CD4-positive, alpha-beta T cell treated with Interleukin-6 at 100 ng/mL for 8 hours (primary cell): ENCODE measurements around the gene ZNF397.

Experiments
- DNase-seq: peaks from one replicate; pipeline ENCODE4 v3.0.0-alpha.2; 2020; ENCODE audit warnings: mixed read lengths, low spot score

The ZNF397 gene

GRCh38 chr18:35246831-35247230 lies 6.0 kb downstream of the ZNF397 start:
- no peak for DNase-seq

- no peak for DNase-seq
These were observed 6.8 kb downstream of the ZNF397 start for GRCh38 chr18:35247412-35248249.

GRCh38 chr18:35248429-35248828 lies 7.6 kb downstream of the ZNF397 start:
- no peak for DNase-seq

- no peak for DNase-seq
These were observed 11.6 kb downstream of the ZNF397 start for GRCh38 chr18:35252466-35252865.

DNA sequence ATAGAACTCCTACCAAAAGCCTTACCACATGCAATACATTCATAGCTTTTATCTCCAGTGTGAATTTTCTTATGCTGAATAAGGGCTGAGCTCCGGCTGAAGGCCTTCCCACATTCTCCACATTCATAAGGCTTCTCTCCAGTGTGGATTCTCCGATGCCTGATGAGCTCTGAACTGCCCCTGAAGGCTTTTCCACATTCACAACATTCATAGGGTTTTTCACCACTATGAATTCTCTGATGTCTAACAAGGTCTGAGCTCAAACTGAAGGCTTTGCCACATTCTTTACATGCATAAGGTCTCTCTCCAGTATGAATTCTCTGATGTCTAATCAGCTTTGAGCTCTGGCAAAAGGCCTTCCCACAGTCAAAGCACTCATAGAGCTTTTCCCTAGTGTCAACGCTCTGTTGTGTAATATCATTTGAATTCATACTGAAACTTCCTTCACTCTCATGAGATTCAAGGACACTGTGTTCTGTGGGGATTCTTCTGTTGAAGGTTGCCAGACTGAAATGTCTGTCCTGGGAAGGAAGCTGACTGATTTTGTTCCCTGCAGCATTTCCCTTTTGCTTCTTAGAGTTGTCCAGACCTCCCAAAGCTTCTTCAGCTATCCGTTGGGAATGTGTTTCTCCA lies 12.9 kb downstream of the ZNF397 start:
- no peak for DNase-seq

GRCh38 chr18:35256947-35257346 lies 16.1 kb downstream of the ZNF397 start:
- DNase-seq, result no peak

- DNase-seq, result no peak
These were observed 23.6 kb downstream of the ZNF397 start for GRCh38 chr18:35264409-35264808.

DNA sequence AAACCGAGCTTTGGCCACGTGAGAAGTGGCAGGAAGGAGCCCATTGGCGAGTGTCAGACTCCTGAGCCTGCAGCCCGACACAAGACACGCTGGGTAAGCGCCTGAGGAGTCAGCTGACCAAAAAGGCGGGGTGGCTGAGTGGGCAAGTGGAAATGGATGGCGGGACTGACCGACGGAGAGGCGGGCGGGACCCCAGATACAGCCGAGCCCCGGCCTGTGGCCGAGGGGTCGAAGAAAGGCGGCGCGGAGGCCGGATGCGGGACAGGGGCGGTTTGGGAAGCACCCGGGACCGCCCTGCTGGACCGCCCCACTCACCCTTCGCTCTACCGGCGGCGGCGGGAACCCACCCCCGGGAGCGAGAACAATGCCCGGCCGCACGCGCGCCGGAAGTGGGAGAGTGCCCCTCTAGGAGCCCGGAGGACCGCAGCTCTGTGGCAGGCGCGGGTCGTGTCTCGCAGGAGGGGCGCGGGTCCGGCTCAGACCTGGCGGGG lies 26.4 kb downstream of the ZNF397 start:
- peak; percentile 59 for DNase-seq

DNA sequence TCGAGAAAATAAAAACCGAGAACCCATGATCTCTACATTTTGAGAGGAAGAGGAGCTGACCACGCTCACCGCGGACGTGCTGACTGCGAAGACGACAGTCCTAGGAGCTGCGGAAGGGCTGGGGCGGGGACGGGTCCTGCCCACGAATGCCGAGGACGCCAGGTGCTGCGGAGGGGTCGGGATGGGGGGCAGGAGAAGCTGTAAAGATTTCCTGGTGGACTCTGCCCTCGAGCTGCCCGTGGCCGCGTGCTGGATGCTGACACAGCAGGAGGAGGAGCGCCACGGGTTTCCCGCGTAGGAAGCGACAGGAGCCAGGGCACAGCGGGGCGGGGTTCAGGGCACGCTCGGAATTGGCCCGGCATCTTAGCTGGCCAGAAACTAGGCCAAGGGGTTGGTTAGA lies 27.0 kb downstream of the ZNF397 start:
- DNase-seq, result no peak

DNA sequence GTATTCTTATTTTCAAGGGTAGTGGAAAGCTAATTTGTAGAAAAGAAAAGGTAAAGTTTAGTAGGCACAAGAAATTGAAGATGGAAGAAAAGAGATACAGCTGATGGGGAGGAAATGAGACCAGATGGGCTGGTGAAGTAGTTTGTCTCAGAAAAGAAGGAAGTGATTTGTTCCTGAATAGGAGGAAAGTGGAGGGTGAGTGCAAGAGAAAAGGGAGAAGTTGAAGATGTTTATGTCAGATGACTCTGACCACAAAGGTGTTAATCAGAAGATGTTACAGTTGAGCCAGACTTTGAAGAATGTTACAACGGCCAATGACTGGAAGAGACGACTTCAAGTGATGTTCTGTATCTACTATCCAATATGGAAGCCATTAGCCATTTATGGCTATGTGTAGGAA lies 28.0 kb downstream of the ZNF397 start:
- no peak for DNase-seq

DNA sequence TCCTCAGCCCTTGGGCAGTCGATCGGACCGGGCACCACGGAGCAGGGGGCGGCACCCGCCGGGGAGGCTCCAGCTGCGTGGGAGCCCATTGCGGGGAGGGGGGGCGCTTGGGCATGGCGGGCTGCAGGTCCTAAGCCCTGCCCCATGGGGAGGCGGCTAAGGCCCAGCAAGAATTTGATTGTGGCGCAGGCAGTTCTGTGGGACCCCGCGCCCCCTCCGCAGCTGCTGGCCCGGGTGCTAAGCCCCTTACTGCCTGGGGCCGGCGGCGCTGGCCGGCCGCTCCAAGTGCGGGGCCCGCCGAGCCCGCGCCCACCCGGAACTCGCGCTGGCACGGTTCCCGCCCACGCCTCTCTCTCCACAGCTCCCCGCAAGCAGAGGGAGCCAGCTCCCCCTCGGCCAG lies 30.8 kb downstream of the ZNF397 start:
- no peak for DNase-seq

GRCh38 chr18:35276267-35276666 lies 35.4 kb downstream of the ZNF397 start:
- no peak for DNase-seq

DNA sequence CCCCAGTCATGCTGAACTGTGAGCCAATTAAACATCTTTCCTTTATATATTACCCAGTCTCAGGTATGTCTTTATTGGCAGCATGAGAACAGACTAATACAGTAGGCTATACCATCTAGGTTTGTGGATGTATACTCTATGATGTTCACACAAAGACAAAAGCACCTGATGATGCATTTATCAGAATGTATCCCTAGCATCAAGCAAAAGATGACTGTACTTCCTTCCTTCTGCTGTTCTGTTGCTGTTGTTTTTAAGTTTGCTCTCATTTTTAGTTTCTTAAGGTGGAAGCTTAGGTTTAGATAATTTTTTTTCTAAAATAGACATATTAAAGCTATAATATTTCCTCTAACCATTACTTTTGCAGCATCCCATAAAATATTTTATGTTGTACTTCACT lies 36.8 kb downstream of the ZNF397 start:
- no peak for DNase-seq

GRCh38 chr18:35278085-35278484 lies 37.3 kb downstream of the ZNF397 start:
- no peak for DNase-seq

GRCh38 chr18:35278969-35279368 lies 38.1 kb downstream of the ZNF397 start:
- DNase-seq, result no peak

GRCh38 chr18:35282353-35282752 lies 41.5 kb downstream of the ZNF397 start:
- no peak for DNase-seq

GRCh38 chr18:35283923-35284794 lies 43.3 kb downstream of the ZNF397 start:
- no peak for DNase-seq

- DNase-seq, result no peak
These were observed 44.0 kb downstream of the ZNF397 start for GRCh38 chr18:35284841-35285240.

GRCh38 chr18:35289293-35289692 lies 48.5 kb downstream of the ZNF397 start:
- DNase-seq, result no peak

DNA sequence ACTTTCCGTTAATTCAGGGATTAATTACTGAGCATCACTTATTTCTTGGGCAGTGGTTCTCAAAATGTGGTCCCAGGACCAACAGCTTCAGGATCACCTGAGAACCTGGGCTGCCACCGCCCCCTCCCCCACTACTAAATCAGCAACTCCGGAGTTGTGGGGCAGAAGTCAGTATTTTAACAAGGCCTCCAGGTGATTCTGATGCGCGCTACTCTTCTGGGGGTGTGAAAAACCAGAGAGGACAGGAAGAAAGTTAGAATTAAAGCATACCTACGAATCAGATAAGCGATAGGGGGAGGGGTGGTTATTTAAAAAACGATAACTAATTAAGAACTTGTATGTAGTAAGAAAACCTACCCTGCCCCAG lies 48.9 kb downstream of the ZNF397 start:
- DNase-seq, result peak; percentile 23

GRCh38 chr18:35290094-35290735 lies 49.4 kb downstream of the ZNF397 start, which contains the start of gene ZSCAN30:
TSS of gene ZSCAN30 (minus strand) at chr18:35290229. CDS start at chr18:35264352, 25,877 bp downstream.
- DNase-seq, result peak; percentile 95

GRCh38 chr18:35291166-35291565 lies 50.3 kb downstream of the ZNF397 start:
- no peak for DNase-seq
